HepG2 (cell line): Measurements from ENCODE around the gene NCMAP. TPM values are rescaled to one million over a fixed set of nuclear protein-coding genes. Genes with fewer than 3 reads are reported as not detected.

Experiments
- ATF1 ChIP-seq: IDR thresholded peaks from 2 replicates; pipeline ENCODE4 v1.6.1; 2016; ENCODE audit warnings: mild to moderate bottlenecking, control low read depth
- DMAP1 ChIP-seq: IDR thresholded peaks from 2 replicates; pipeline ENCODE4 v1.6.1; 2016
- ELF3 ChIP-seq: IDR thresholded peaks from 2 replicates; pipeline ENCODE4 v1.6.1; 2016; ENCODE audit warnings: missing genetic modification reagents, missing compliant biosample characterization
- FOXA3 ChIP-seq: IDR thresholded peaks from 2 replicates; pipeline ENCODE4 v1.6.1; 2016; ENCODE audit warnings: missing genetic modification reagents, missing compliant biosample characterization
- FOXO1 ChIP-seq: sonication (generic); formaldehyde crosslinking; IDR thresholded peaks from 2 replicates; pipeline ENCODE4 v1.4.0; 2020; ENCODE audit warnings: missing genetic modification reagents
- HDAC2 ChIP-seq: sonication (generic); formaldehyde crosslinking; IDR thresholded peaks from 2 replicates; pipeline ENCODE4 v1.4.0; 2020; ENCODE audit warnings: missing genetic modification reagents
- HOXA3 ChIP-seq: sonication (generic); formaldehyde crosslinking; IDR thresholded peaks from 2 replicates; pipeline ENCODE4 v1.5.0; 2020; ENCODE audit warnings: missing genetic modification reagents
- KDM5B ChIP-seq: sonication (generic); formaldehyde crosslinking; IDR thresholded peaks from 2 replicates; pipeline ENCODE4 v1.4.0; 2020; ENCODE audit warnings: missing genetic modification reagents, mild to moderate bottlenecking, borderline replicate concordance
- POLR2AphosphoS5 ChIP-seq: IDR thresholded peaks from 2 replicates; pipeline ENCODE4 v1.6.1; 2012; ENCODE audit warnings: low read depth, low read length
- PPARG ChIP-seq: conservative IDR thresholded peaks from 2 replicates; pipeline ENCODE4 v1.6.1; 2016; ENCODE audit warnings: missing biosample characterization, missing genetic modification reagents
- RXRB ChIP-seq: IDR thresholded peaks from 2 replicates; pipeline ENCODE4 v1.6.1; 2016; ENCODE audit warnings: borderline replicate concordance, missing genetic modification reagents, missing compliant biosample characterization
- TBP ChIP-seq: sonication (generic); formaldehyde crosslinking; IDR thresholded peaks from 2 replicates; pipeline ENCODE4 v1.5.0; 2020; ENCODE audit warnings: missing genetic modification reagents
- TGIF2 ChIP-seq: IDR thresholded peaks from 2 replicates; pipeline ENCODE4 v1.6.1; 2016; ENCODE audit warnings: control low read depth, missing compliant biosample characterization
- ZBTB7A ChIP-seq: sonication (generic); formaldehyde crosslinking; IDR thresholded peaks from 2 replicates; pipeline ENCODE4 v1.8.0; 2022; ENCODE audit warnings: mild to moderate bottlenecking, missing genetic modification reagents
- ZFX ChIP-seq: sonication (generic); formaldehyde crosslinking; IDR thresholded peaks from 2 replicates; pipeline ENCODE4 v1.4.0; 2020; ENCODE audit warnings: mild to moderate bottlenecking, low read depth, missing genetic modification reagents, moderate library complexity
- ZFY ChIP-seq: sonication (generic); formaldehyde crosslinking; IDR thresholded peaks from 2 replicates; pipeline ENCODE4 v1.4.0; 2020; ENCODE audit warnings: missing genetic modification reagents
- ZMYM3 ChIP-seq: sonication (generic); formaldehyde crosslinking; IDR thresholded peaks from 2 replicates; pipeline ENCODE4 v1.5.1; 2020; ENCODE audit warnings: mild to moderate bottlenecking, missing genetic modification reagents
- ZNF20 ChIP-seq: sonication (generic); formaldehyde crosslinking; IDR thresholded peaks from 2 replicates; pipeline ENCODE4 v1.4.0; 2020; ENCODE audit warnings: mild to moderate bottlenecking, moderate library complexity, missing genetic modification reagents
- ZNF441 ChIP-seq: sonication (generic); formaldehyde crosslinking; IDR thresholded peaks from 2 replicates; pipeline ENCODE4 v1.7.0; 2021; ENCODE audit warnings: missing genetic modification reagents, borderline replicate concordance
- ZNF720 ChIP-seq: sonication (generic); formaldehyde crosslinking; IDR thresholded peaks from 2 replicates; pipeline ENCODE4 v1.4.0; 2020; ENCODE audit warnings: missing genetic modification reagents
- ZNF768 ChIP-seq: sonication (generic); formaldehyde crosslinking; IDR thresholded peaks from 2 replicates; pipeline ENCODE4 v1.4.0; 2020; ENCODE audit warnings: missing genetic modification reagents
- polyA plus RNA-seq, 8 experiments: library from polyadenylated mRNA; depleted of rRNA in 3 of 8; stranded (reverse) in 7 of 8; unstranded in 1 of 8; fragments of >200 nt; fragmentation: Illumina TruSeq in 4 of 8; extraction: Trizol in 4 of 8; gene quantifications; 2 replicates each; pipeline versions ENCODE4 v1.2.1 to v1.2.3, GENCODE V29; 2011 to 2016; ENCODE audit warnings: low read depth in 4 of 8, missing spikeins in 1 of 8, mixed read lengths in 1 of 8; ENCODE audit not compliant: insufficient read depth in 1 of 8
- total RNA-seq, 5 experiments: library from RNA; depleted of rRNA; stranded (reverse); fragments of >200 nt; fragmentation: Illumina TruSeq; extraction: Trizol; gene quantifications; 2 replicates each; pipeline ENCODE4 v1.2.3, GENCODE V29; 2016; ENCODE audit warnings: low read depth in 1 of 5
- TF ChIP-seq, protein P1 (sequence below): sonication (generic); formaldehyde crosslinking; IDR thresholded peaks from 2 replicates; pipeline ENCODE4 v1.4.0; 2020; ENCODE audit warnings: mild to moderate bottlenecking, missing genetic modification reagents
- TF ChIP-seq, protein P2 (sequence below): sonication (generic); formaldehyde crosslinking; IDR thresholded peaks from 2 replicates; pipeline ENCODE4 v1.4.0; 2020; ENCODE audit warnings: mild to moderate bottlenecking, missing genetic modification reagents
- TF ChIP-seq, protein P3 (sequence below): sonication (generic); formaldehyde crosslinking; IDR thresholded peaks from 2 replicates; pipeline ENCODE4 v1.9.0; 2022; ENCODE audit warnings: missing genetic modification reagents, mild to moderate bottlenecking, borderline replicate concordance
- TF ChIP-seq, protein P4 (sequence below): sonication (generic); formaldehyde crosslinking; IDR thresholded peaks from 2 replicates; pipeline ENCODE4 v1.4.0; 2020; ENCODE audit warnings: missing genetic modification reagents
- TF ChIP-seq, protein P5 (sequence below): sonication (generic); formaldehyde crosslinking; IDR thresholded peaks from 2 replicates; pipeline ENCODE4 v1.4.0; 2020; ENCODE audit warnings: missing genetic modification reagents, borderline replicate concordance

The NCMAP gene
- total and polyA plus RNA-seq, 2 of the 13 experiments (the other 11 are each of a cell fraction or from before 2014, with no cell fraction given) = 2.7 to 20.0 TPM

DNA sequence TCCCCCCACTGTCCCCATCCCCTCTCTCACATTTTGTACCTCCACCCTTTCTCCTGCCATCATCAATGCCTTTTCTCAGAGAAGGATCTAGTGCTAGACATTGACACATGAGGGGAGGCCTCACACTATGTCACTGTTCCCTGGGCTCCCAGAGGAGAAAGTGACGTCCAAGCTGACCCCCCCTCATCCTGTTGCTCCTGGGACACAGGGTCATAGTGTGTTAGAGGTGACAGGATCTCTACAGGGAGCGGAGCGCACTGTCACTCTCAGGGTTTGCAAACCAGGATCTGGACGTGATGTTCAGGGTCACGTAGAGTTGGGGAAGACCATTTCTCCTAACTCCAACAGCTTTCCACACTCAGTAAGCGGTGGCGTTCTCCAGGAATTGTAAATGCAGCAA is 2.6 kb downstream of the NCMAP start (continued):
- peak; percentile 87 for TF ChIP-seq RXRB
- TF ChIP-seq, protein P1, sequence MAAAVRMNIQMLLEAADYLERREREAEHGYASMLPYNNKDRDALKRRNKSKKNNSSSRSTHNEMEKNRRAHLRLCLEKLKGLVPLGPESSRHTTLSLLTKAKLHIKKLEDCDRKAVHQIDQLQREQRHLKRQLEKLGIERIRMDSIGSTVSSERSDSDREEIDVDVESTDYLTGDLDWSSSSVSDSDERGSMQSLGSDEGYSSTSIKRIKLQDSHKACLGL (CRISPR knock-in tag) = 0 out of 2 replicates have a peak, but pooled peaks have one; percentile 0
- 0 out of 2 replicates have a peak, but pooled peaks have one; percentile 9 for TF ChIP-seq POLR2AphosphoS5
- TF ChIP-seq TBP (CRISPR knock-in tag) = no peak
- TF ChIP-seq TGIF2 (CRISPR knock-in tag) = peak; percentile 12; the same call in 1 of the 2 replicates
- TF ChIP-seq FOXO1 (CRISPR knock-in tag) = peak; percentile 61; the same call in 1 of the 2 replicates
- no peak for TF ChIP-seq ZFY (CRISPR knock-in tag)
- peak; percentile 70 for TF ChIP-seq ELF3 (CRISPR knock-in tag)
- TF ChIP-seq ZNF768 (CRISPR knock-in tag) = no peak
- TF ChIP-seq KDM5B = no peak
- no peak for TF ChIP-seq ZNF20 (CRISPR knock-in tag)
- TF ChIP-seq, protein P2, sequence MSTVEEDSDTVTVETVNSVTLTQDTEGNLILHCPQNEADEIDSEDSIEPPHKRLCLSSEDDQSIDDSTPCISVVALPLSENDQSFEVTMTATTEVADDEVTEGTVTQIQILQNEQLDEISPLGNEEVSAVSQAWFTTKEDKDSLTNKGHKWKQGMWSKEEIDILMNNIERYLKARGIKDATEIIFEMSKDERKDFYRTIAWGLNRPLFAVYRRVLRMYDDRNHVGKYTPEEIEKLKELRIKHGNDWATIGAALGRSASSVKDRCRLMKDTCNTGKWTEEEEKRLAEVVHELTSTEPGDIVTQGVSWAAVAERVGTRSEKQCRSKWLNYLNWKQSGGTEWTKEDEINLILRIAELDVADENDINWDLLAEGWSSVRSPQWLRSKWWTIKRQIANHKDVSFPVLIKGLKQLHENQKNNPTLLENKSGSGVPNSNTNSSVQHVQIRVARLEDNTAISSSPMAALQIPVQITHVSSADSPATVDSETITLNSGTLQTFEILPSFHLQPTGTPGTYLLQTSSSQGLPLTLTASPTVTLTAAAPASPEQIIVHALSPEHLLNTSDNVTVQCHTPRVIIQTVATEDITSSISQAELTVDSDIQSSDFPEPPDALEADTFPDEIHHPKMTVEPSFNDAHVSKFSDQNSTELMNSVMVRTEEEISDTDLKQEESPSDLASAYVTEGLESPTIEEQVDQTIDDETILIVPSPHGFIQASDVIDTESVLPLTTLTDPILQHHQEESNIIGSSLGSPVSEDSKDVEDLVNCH (CRISPR knock-in tag) = no peak
- TF ChIP-seq, protein P3, sequence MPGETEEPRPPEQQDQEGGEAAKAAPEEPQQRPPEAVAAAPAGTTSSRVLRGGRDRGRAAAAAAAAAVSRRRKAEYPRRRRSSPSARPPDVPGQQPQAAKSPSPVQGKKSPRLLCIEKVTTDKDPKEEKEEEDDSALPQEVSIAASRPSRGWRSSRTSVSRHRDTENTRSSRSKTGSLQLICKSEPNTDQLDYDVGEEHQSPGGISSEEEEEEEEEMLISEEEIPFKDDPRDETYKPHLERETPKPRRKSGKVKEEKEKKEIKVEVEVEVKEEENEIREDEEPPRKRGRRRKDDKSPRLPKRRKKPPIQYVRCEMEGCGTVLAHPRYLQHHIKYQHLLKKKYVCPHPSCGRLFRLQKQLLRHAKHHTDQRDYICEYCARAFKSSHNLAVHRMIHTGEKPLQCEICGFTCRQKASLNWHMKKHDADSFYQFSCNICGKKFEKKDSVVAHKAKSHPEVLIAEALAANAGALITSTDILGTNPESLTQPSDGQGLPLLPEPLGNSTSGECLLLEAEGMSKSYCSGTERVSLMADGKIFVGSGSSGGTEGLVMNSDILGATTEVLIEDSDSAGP (CRISPR knock-in tag) = peak; percentile 21; the same call in 1 of the 2 replicates
- TF ChIP-seq ZBTB7A (CRISPR knock-in tag) = peak; percentile 73; the same call in 1 of the 2 replicates
- TF ChIP-seq PPARG = peak; percentile 84
- TF ChIP-seq FOXA3 (CRISPR knock-in tag) = 0 out of 2 replicates have a peak, but pooled peaks have one; percentile 11
- TF ChIP-seq, protein P4, sequence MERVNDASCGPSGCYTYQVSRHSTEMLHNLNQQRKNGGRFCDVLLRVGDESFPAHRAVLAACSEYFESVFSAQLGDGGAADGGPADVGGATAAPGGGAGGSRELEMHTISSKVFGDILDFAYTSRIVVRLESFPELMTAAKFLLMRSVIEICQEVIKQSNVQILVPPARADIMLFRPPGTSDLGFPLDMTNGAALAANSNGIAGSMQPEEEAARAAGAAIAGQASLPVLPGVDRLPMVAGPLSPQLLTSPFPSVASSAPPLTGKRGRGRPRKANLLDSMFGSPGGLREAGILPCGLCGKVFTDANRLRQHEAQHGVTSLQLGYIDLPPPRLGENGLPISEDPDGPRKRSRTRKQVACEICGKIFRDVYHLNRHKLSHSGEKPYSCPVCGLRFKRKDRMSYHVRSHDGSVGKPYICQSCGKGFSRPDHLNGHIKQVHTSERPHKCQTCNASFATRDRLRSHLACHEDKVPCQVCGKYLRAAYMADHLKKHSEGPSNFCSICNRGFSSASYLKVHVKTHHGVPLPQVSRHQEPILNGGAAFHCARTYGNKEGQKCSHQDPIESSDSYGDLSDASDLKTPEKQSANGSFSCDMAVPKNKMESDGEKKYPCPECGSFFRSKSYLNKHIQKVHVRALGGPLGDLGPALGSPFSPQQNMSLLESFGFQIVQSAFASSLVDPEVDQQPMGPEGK (CRISPR knock-in tag) = peak; percentile 79
- peak; percentile 52; the same call in 1 of the 2 replicates for TF ChIP-seq ZMYM3
- peak; percentile 60; the same call in 1 of the 2 replicates for TF ChIP-seq HDAC2 (CRISPR knock-in tag)
- TF ChIP-seq HOXA3 (CRISPR knock-in tag) = peak; percentile 38; the same call in 1 of the 2 replicates
- TF ChIP-seq, protein P5, sequence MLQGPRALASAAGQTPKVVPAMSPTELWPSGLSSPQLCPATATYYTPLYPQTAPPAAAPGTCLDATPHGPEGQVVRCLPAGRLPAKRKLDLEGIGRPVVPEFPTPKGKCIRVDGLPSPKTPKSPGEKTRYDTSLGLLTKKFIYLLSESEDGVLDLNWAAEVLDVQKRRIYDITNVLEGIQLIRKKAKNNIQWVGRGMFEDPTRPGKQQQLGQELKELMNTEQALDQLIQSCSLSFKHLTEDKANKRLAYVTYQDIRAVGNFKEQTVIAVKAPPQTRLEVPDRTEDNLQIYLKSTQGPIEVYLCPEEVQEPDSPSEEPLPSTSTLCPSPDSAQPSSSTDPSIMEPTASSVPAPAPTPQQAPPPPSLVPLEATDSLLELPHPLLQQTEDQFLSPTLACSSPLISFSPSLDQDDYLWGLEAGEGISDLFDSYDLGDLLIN (CRISPR knock-in tag) = no peak
- no peak for TF ChIP-seq ZNF720 (CRISPR knock-in tag)
- peak; percentile 92 for TF ChIP-seq ZNF441 (CRISPR knock-in tag)
- TF ChIP-seq ATF1 (CRISPR knock-in tag) = peak; percentile 67; the same call in 1 of the 2 replicates
- TF ChIP-seq ZFX = 0 out of 2 replicates have a peak, but pooled peaks have one; percentile 36
- TF ChIP-seq DMAP1 = no peak
